ENCODE measurements around the gene CBARP. TPM values are rescaled to one million over a fixed set of nuclear protein-coding genes. Genes with fewer than 3 reads are reported as not detected.

Gene CBARP
- total and polyA plus RNA-seq, 9 of the 15 experiments (the other 6 are each of a cell fraction or from before 2014, with no cell fraction given): 0.03 to 8.9 (median 1.2) TPM; not detected in 1

GRCh38 chr19:1259206-1259875 is 21.5 kb upstream of the CBARP start (continued):
- TF ChIP-seq CTCF (IDR thresholded peaks at IDR 0.05 in 2 of 3, conservative IDR thresholded peaks at IDR 0.05 in 1 of 3; ENCODE audit: insufficient read depth in 2 of 3, low read depth in 1 of 3, low read length in 3 of 3) (no peak), ETV1 (tag; conservative IDR thresholded peaks at IDR 0.05; ENCODE audit: low read depth) (peak; percentile 89), GABPB2 (CRISPR knock-in tag; conservative IDR thresholded peaks at IDR 0.05) (no peak), STAG1 (CRISPR knock-in tag; IDR thresholded peaks at IDR 0.05; ENCODE audit: borderline replicate concordance) (no peak), SREBF2 (CRISPR knock-in tag; IDR thresholded peaks at IDR 0.05) (no peak), CREB1 (IDR thresholded peaks at IDR 0.05) (no peak), CREB1 (CRISPR knock-in tag; IDR thresholded peaks at IDR 0.05) (no peak; the same call in 1 of the 2 replicates), TEAD4 (IDR thresholded peaks at IDR 0.05; ENCODE audit: low read length) (no peak), TEAD4 (CRISPR knock-in tag; IDR thresholded peaks at IDR 0.05; ENCODE audit: borderline replicate concordance) (no peak), MAFG (tag; conservative IDR thresholded peaks at IDR 0.05) (no peak), CCAR2 (IDR thresholded peaks at IDR 0.05; ENCODE audit: low read depth, low read length) (no peak), L3MBTL2 (IDR thresholded peaks at IDR 0.05) (no peak)

Data from K562 (cell line).